ENCODE results near the gene C2CD5.
"Not testable (repeated sequence)": the region's sequence is repeated elsewhere in the genome, so short reads cannot be mapped to it uniquely, and the experiment has no call there.

C2CD5 gene

DNA sequence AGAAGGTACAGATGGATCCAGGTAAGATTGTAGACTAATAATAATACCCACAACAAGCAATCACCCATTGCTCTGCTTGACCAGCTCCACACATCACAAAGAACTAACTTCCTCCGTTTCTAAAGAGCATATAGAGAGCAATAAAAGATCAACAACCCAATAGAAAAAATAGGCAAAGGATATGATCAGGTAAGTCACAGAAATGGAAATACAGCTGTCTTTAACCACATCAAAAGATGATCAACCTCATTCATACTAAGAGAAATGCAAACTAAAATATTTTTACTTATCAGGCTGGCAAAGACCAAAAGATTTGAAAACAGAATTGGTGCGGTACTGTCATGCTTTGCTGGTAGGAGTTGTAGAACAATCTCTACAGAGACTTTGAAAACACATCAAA, 8.9 kb downstream of the C2CD5 start:
- no peak for DNase-seq

GRCh38 chr12:22535038-22535437, 9.3 kb downstream of the C2CD5 start:
- DNase-seq: no peak

- DNase-seq: no peak
Measured at GRCh38 chr12:22533155-22533554, 11.2 kb downstream of the C2CD5 start.

GRCh38 chr12:22532317-22532716, 12.0 kb downstream of the C2CD5 start:
- no peak for DNase-seq

DNA sequence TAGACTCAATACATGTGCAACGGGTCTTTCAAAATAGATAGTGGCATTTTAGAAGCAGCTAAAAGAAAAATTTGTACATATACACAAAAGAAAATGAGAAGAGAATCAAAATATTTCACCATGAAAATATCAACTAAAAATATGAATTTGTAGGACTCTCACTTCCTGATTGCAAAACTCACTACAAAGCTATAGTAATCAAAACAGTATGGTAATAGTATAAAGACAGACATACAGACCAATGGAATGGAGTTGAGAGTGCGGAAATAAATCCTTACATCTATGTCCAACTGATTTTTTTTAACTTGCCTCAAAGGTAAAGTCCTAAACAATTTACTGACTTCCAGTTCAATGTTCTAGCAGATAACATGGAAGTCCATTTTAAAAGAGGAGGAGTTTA, 13.1 kb downstream of the C2CD5 start:
- no peak for DNase-seq

DNA sequence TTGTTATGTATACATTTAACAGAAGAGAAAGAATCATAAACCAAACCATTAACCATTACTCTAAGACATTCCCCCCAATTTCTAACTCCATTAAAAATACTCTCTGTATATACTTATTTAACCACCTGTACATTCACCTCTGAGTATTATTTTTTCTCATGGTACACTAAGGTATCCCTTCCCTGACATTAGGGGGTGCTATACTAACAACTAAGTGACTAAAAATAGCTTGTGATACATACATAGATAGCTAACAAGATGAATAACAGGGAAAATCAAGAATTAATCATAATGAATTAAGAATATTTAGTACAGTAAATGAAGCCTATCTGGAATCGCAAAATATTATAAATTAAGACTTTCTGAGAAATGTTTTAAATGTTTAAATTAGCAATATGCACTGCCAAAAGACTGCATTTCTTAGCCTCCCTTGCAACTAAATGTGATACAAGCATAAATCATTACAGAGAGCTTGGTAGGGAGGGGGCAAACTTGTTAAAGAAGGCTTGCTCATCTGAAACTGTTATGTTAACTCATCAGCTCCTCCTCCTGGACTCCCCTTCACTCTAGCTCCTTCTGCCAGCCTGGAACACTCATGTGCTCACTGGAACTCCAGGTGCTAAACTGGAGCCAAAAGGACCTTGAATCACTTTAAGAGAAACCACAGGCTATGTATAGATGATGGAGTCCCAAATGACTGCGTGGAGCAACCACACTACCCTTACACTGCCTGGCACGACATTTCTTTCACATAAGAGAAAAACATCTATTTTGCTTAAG, 14.9 kb downstream of the C2CD5 start:
- no peak for DNase-seq

- DNase-seq: no peak
Measured at GRCh38 chr12:22527999-22528398, 16.3 kb downstream of the C2CD5 start.

DNA sequence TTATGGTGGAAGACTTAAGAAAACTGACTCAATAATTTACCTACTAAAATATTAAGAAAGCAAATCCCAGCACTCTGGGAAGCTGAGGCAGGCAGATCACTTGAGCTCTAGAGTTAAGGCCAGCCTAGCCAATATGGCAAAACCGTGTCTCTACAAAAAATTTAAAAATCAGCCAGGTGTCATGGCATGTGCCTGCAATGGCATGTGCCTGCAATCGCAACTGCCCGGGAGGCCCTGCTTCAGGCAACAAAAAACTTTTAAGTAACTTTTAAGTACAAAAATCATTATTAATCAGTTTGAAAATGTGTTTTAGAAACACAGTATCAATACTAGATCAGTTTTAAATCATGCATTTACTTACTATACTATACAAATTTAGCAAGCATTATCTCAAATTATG, 17.5 kb downstream of the C2CD5 start:
- DNase-seq: no peak

- DNase-seq: no peak
Measured at GRCh38 chr12:22525426-22525825, 18.9 kb downstream of the C2CD5 start.

DNA sequence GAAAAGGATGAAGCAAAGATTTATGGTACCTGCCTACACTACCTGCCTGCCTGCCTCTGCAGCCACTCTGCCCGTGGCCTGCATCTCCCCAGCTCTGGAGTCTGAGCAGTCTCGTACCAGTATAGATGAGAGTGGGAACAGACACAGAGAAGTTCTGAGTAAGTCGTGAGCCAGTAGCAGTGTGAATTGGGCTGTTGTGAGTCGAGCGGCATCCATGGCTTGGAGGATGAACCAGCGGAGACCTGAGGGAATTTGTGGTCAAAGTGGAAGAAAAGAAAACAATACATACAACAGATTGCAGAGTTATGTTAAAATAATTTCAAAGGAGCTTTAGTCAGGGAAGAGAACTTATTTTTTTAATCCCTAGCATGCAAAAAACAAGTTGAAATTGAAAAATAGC, 25.3 kb downstream of the C2CD5 start:
- no peak for DNase-seq

- DNase-seq: no peak
Measured at GRCh38 chr12:22518060-22518719, 26.2 kb downstream of the C2CD5 start.

DNA sequence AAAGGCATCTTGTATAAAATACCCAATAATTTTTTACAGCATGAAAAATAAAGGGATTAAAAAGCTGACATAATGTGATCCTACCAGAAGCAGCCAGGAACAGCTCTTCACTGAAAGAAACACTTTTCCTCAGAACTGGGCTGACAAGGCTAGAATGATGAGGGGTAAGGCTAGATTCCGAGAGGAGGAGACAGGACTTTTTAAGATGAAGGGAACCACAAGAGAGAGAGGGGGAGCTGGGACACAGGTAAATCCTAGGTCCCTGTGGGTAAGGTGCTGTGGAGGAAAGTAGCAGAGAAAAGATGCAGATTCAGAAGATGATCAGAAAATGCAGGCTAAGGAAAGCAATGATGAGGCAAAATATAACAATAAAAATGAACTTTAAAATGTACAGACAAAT, 29.5 kb downstream of the C2CD5 start:
- no peak for DNase-seq

- DNase-seq: no peak
Measured at GRCh38 chr12:22505826-22506225, 38.5 kb downstream of the C2CD5 start.

DNA sequence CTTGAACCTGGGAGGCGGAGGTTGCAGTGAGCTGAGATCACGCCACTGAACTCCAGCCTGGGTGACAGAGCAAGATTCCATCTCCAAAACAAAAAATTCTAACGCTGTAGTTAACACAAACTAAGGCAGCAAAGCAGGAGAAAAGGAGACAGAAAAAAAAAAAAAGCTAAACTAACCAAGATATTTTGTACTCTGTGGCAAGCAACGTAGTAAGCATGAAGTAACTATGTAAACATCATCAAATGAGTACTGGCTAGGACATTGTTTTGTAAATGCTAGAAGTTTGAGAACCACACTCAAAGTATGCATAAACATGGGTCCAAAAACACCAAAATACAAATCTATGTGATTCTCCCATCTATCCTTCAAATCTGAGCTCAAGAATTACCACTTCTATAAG, 44.2 kb downstream of the C2CD5 start:
- no peak for DNase-seq

GRCh38 chr12:22499445-22499844, 44.9 kb downstream of the C2CD5 start:
- DNase-seq: no peak

GRCh38 chr12:22494319-22494718, 50.0 kb downstream of the C2CD5 start:
- no peak for DNase-seq

GRCh38 chr12:22491034-22491433, 53.3 kb downstream of the C2CD5 start:
- DNase-seq: no peak

GRCh38 chr12:22488478-22488877, 55.9 kb downstream of the C2CD5 start:
- DNase-seq: no peak

DNA sequence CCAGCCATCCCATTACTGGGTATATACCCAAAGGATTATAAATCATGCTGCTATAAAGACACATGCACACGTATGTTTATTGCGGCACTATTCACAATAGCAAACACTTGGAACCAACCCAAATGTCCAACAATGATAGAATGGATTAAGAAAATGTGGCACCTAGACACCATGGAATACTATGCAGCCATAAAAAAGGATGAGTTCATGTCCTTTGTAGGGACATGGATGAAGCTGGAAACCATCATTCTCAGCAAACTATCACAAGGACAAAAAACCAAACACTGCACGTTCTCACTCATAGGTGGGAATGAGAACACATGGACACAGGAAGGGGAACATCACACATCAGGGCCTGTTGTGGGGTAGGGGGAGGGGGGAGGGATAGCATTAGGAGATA, 56.7 kb downstream of the C2CD5 start:
- DNase-seq: not testable (repeated sequence)

- no peak for DNase-seq
Measured at GRCh38 chr12:22481547-22482104, 62.7 kb downstream of the C2CD5 start.

DNA sequence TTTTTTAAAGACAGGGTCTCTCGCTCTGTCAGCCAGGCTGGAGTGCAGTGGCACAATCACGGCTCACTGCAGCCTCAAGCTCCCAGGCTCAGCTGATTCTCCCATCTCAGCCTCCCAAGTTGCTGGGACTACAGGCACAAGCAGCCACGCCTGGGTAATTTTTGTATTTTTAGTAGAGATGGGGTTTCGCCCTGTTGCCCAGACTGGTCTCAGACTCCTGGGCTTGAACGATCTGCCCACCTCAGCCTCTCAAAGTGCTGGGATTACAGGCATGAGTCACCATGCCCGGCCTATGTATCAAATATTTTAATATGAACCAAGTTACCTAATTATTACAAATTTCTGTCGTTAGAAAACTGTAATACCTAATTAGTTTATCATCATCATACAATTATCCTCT, 63.5 kb downstream of the C2CD5 start:
- not testable (repeated sequence) for DNase-seq

- no peak for DNase-seq
Measured at GRCh38 chr12:22480016-22480415, 64.3 kb downstream of the C2CD5 start.

- DNase-seq: no peak
Measured at GRCh38 chr12:22477894-22478287, 66.5 kb downstream of the C2CD5 start.
